Fibroblast of lung (primary cell): ENCODE results near the gene ATP6V0D1. TPM values are rescaled to one million over a fixed set of nuclear protein-coding genes. Genes with fewer than 3 reads are reported as not detected.

ENCODE experiments used
- DNase-seq, 2 donors: peaks; one replicate each; pipeline versions ENCODE4 v3.0.0 to v3.0.0-alpha.2; 2010; ENCODE audit warnings: low read depth in 2 of 2
- H2AFZ ChIP-seq: 2 replicates; pipeline ENCODE4 v1.5.1; 2012; ENCODE audit warnings: low read length, control low read depth, inconsistent platforms
- H3K27ac ChIP-seq: 2 replicates; pipeline ENCODE4 v1.5.1; 2011; ENCODE audit warnings: low read length, control low read depth; ENCODE audit not compliant: insufficient read depth
- H3K27me3 ChIP-seq: 2 replicates; pipeline ENCODE4 v1.5.1; 2011; ENCODE audit warnings: mild to moderate bottlenecking, low read length; ENCODE audit not compliant: control insufficient read depth, insufficient read depth
- H3K36me3 ChIP-seq: 2 replicates; pipeline ENCODE4 v1.5.1; 2011; ENCODE audit warnings: low read length; ENCODE audit not compliant: control insufficient read depth, insufficient read depth
- H3K4me1 ChIP-seq: 2 replicates; pipeline ENCODE4 v1.5.1; 2011; ENCODE audit warnings: low read length; ENCODE audit not compliant: control insufficient read depth, insufficient read depth; ENCODE audit errors: extremely low read depth
- H3K4me2 ChIP-seq: 2 replicates; pipeline ENCODE4 v1.5.1; 2011; ENCODE audit warnings: low read length, control low read depth; ENCODE audit not compliant: insufficient read depth; ENCODE audit errors: extremely low read depth
- H3K4me3 ChIP-seq, 4 experiments: fragments of 200-600 bp in 1 of 4; sonication (generic) in 1 of 4; replicated peaks in 1 of 4; 2 replicates each; pipeline ENCODE4 v1.5.1; 2011 to 2016; ENCODE audit warnings: low read length in 4 of 4, low read depth in 3 of 4, mild to moderate bottlenecking in 3 of 4, control low read depth in 2 of 4, inconsistent platforms in 1 of 4, mixed read lengths in 1 of 4; ENCODE audit not compliant: insufficient read depth in 1 of 4; ENCODE audit errors: control extremely low read depth in 1 of 4
- H3K79me2 ChIP-seq: 2 replicates; pipeline ENCODE4 v1.5.1; 2012; ENCODE audit warnings: mild to moderate bottlenecking, low read length, inconsistent platforms; ENCODE audit not compliant: control insufficient read depth, insufficient read depth
- H3K9ac ChIP-seq: 2 replicates; pipeline ENCODE4 v1.5.1; 2011; ENCODE audit warnings: mild to moderate bottlenecking, low read length, control low read depth; ENCODE audit not compliant: insufficient read depth
- H3K9me3 ChIP-seq: 2 replicates; pipeline ENCODE4 v1.5.1; 2012; ENCODE audit warnings: low read depth, low read length; ENCODE audit not compliant: control insufficient read depth, insufficient read depth
- H4K20me1 ChIP-seq: 2 replicates; pipeline ENCODE4 v1.5.1; 2011; ENCODE audit warnings: low read length; ENCODE audit not compliant: control insufficient read depth, insufficient read depth; ENCODE audit errors: extremely low read depth
- CTCF ChIP-seq, 2 donors: IDR thresholded peaks in 1 of 2; conservative IDR thresholded peaks in 1 of 2; 1 replicate in 1 of 2; 2 replicates in 1 of 2; pipeline ENCODE4 v1.5.1; 2011 to 2012; ENCODE audit warnings: low read length in 2 of 2, control low read depth in 1 of 2, inconsistent platforms in 1 of 2, low read depth in 1 of 2, mild to moderate bottlenecking in 1 of 2
- EZH2 ChIP-seq: IDR thresholded peaks from 2 replicates; pipeline ENCODE4 v1.5.1; 2012; ENCODE audit warnings: low read length, control low read depth, mild to moderate bottlenecking; ENCODE audit errors: missing control alignments
- polyA plus RNA-seq, 2 donors: library from polyadenylated mRNA; depleted of rRNA in 1 of 2; stranded (reverse) in 1 of 2; unstranded in 1 of 2; fragments of >200 nt; gene quantifications; 2 replicates each; pipeline ENCODE4 v1.2.1, GENCODE V29; 2011 to 2012; ENCODE audit warnings: missing spikeins in 1 of 2
- total RNA-seq: library from RNA; depleted of rRNA; stranded (reverse); fragments of >200 nt; gene quantifications from 2 replicates; pipeline ENCODE4 v1.2.1, GENCODE V29; 2014

The ATP6V0D1 gene
- total and polyA plus RNA-seq, 2 donors (not counting 1 experiment from before 2014, with no cell fraction given): 91.2 to 183 TPM

- no peak overlapping the region for H3K4me2 ChIP-seq
Measured at GRCh38 chr16:67413978-67414911, 66.7 kb downstream of the ATP6V0D1 start.

GRCh38 chr16:67412294-67412693, 68.7 kb downstream of the ATP6V0D1 start:
- no peaks in the 10 kb centered on the region for H3K9me3 ChIP-seq
- H3K4me3 ChIP-seq: no peak overlapping the region
- no peak overlapping the region for H2AFZ ChIP-seq
- no peaks in the 10 kb centered on the region for H4K20me1 ChIP-seq
- no peak overlapping the region for H3K9ac ChIP-seq
- H3K4me2 ChIP-seq: no peak overlapping the region
- H3K4me1 ChIP-seq: peaks cover 8% of the 10 kb centered on the region
- H3K27ac ChIP-seq: no peak overlapping the region
- no peaks in the 10 kb centered on the region for H3K27me3 ChIP-seq
- TF ChIP-seq CTCF (conservative IDR thresholded peaks at IDR 0.05 in 1 of 2, IDR thresholded peaks at IDR 0.05 in 1 of 2; ENCODE audit: low read depth in 1 of 2, low read length in 2 of 2) (no peak), EZH2 (no peak)
- no peaks in the 10 kb centered on the region for H3K36me3 ChIP-seq
- H3K79me2 ChIP-seq: no peaks in the 10 kb centered on the region
- DNase-seq: peak in 1 of 2 donors; percentile 33

More at GRCh38 chr16:67413978-67414911, 66.7 kb downstream of the ATP6V0D1 start:
- Histone ChIP-seq H3K27me3 (no peaks in the 10 kb centered on the region), H2AFZ (no peak overlapping the region), H3K4me1 (peaks cover 2% of the 10 kb centered on the region), H3K36me3 (no peaks in the 10 kb centered on the region), H3K27ac (no peak overlapping the region), H3K79me2 (no peaks in the 10 kb centered on the region), H3K9me3 (no peaks in the 10 kb centered on the region), H3K9ac (no peak overlapping the region), H3K4me3 (no peak overlapping the region), H4K20me1 (no peaks in the 10 kb centered on the region)
- TF ChIP-seq EZH2: no peak
- TF ChIP-seq CTCF (conservative IDR thresholded peaks at IDR 0.05 in 1 of 2, IDR thresholded peaks at IDR 0.05 in 1 of 2; ENCODE audit: low read depth in 1 of 2, low read length in 2 of 2): no peak
- DNase-seq: no peak

- no peak for DNase-seq
- Histone ChIP-seq H3K4me1 (peaks cover 13% of the 10 kb centered on the region), H3K4me2 (no peak overlapping the region), H4K20me1 (no peaks in the 10 kb centered on the region), H3K36me3 (no peaks in the 10 kb centered on the region), H3K27ac (no peak overlapping the region), H2AFZ (no peak overlapping the region), H3K4me3 (no peak overlapping the region), H3K9me3 (no peaks in the 10 kb centered on the region), H3K27me3 (no peaks in the 10 kb centered on the region), H3K79me2 (no peaks in the 10 kb centered on the region), H3K9ac (no peak overlapping the region)
- TF ChIP-seq CTCF (conservative IDR thresholded peaks at IDR 0.05 in 1 of 2, IDR thresholded peaks at IDR 0.05 in 1 of 2; ENCODE audit: low read depth in 1 of 2, low read length in 2 of 2): no peak
- TF ChIP-seq EZH2: no peak
Measured at GRCh38 chr16:67411339-67411738, 69.6 kb downstream of the ATP6V0D1 start.
